Tibial nerve (tissue), 4 donors: ENCODE results near the gene TMEM140. TPM values are rescaled to one million over a fixed set of nuclear protein-coding genes. Genes with fewer than 3 reads are reported as not detected.

Source experiments
- DNase-seq, 2 donors: peaks; one replicate each; pipeline ENCODE4 v3.0.0-alpha.2; 2019; ENCODE audit warnings: low spot score in 2 of 2
- H3K27ac ChIP-seq, 4 donors: fragments of 200-600 bp; sonication (generic) in 3 of 4; one replicate each; pipeline ENCODE4 v1.5.1; 2017 to 2019; ENCODE audit warnings: mild to moderate bottlenecking in 1 of 4
- H3K27me3 ChIP-seq, 2 donors: fragments of 200-600 bp; sonication (generic) in 1 of 2; one replicate each; pipeline versions ENCODE4 v1.5.1 to v1.6.0; 2017 to 2019
- H3K36me3 ChIP-seq, 3 donors: fragments of 200-600 bp; sonication (generic); one replicate each; pipeline ENCODE4 v1.5.1; 2018 to 2019
- H3K4me1 ChIP-seq, 4 donors: fragments of 200-600 bp; sonication (generic) in 3 of 4; one replicate each; pipeline ENCODE4 v1.5.1; 2017 to 2019
- H3K4me3 ChIP-seq, 4 donors: fragments of 200-600 bp; sonication (generic) in 3 of 4; one replicate each; pipeline ENCODE4 v1.5.1; 2017 to 2019; ENCODE audit warnings: mild to moderate bottlenecking in 1 of 4, moderate library complexity in 1 of 4
- H3K9me3 ChIP-seq, 4 donors: fragments of 200-600 bp; sonication (generic) in 3 of 4; one replicate each; pipeline ENCODE4 v1.5.1; 2017 to 2019
- EP300 ChIP-seq, 2 donors: sonication (generic); formaldehyde crosslinking; IDR thresholded peaks; one replicate each; pipeline ENCODE4 v1.6.1; 2017; ENCODE audit warnings: antibody characterized with exemption in 2 of 2, mild to moderate bottlenecking in 1 of 2
- POLR2A ChIP-seq, 2 donors: fragments of 450-650 bp; IDR thresholded peaks; one replicate each; pipeline ENCODE4 v1.6.1; 2017; ENCODE audit warnings: antibody characterized with exemption in 2 of 2, mild to moderate bottlenecking in 2 of 2, moderate library complexity in 2 of 2
- WGBS, 2 donors: methylation state at CpG; one replicate each; pipeline ENCODE4 v1.1.5; 2018; 5-methylcytosine and 5-hydroxymethylcytosine counted together
- total RNA-seq, 4 donors: library from RNA; depleted of rRNA; stranded (reverse); fragments of >200 nt; gene quantifications; one replicate each; pipeline ENCODE4 v1.1.0, GENCODE V29; 2016
- TF ChIP-seq, protein P1 (sequence below), 5 experiments: fragments of 200-600 bp in 3 of 5; fragments of 450-650 bp in 2 of 5; sonication (generic) in 3 of 5; IDR thresholded peaks; one replicate each; pipeline ENCODE4 v1.5.1; 2016 to 2019; ENCODE audit warnings: antibody characterized with exemption in 5 of 5, mild to moderate bottlenecking in 3 of 5, moderate library complexity in 2 of 5

The TMEM140 gene
- total RNA-seq, 4 donors from 2014 or later: 20.5 to 46.9 (median 32.5) TPM

DNA sequence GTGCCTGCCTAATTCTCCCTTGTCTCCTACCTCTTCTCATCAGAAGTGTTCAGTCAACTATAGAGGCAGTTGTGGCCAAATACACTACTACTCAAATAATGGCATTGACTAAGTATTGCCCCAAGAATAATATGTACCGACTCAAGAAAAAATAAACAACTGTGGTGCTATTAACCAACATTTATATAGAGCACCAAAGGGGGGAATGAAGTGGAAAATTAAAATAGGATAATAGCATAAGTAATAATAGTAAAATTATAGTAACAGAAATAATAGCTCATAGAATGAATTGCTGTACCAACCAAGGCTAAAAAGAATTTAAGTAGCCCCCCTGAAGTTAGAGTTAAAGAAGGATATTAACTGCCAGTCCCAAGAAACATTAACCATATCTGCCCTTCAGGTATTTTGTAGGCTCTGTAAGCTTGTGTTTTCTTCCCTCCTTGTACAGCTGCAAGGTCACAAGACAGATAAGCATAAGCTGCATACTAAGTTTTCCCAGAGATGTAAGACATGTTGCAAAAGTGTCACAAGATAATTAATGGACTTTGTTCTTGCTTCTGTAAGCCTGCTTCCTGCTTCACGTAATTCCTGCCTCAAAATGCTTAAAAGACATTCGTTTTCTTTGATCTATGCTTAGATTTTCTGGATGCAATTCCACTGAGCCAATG, 33.5 kb downstream of the TMEM140 start:
- peaks cover 0 to 47% (median 12%) of the 10 kb centered on the region in 4 donors for H3K9me3 ChIP-seq
- 94 to 95% methylated on average over 3 of the region's 3 CpGs for WGBS, 2 donors
- no peak for DNase-seq
- H3K27me3 ChIP-seq: no peaks in the 10 kb centered on the region
- no peak overlapping the region for H3K27ac ChIP-seq
- H3K4me1 ChIP-seq: no peaks in the 10 kb centered on the region
- H3K36me3 ChIP-seq: peaks cover 0 to 97% (median 13%) of the 10 kb centered on the region in 3 donors
- TF ChIP-seq, protein P1, sequence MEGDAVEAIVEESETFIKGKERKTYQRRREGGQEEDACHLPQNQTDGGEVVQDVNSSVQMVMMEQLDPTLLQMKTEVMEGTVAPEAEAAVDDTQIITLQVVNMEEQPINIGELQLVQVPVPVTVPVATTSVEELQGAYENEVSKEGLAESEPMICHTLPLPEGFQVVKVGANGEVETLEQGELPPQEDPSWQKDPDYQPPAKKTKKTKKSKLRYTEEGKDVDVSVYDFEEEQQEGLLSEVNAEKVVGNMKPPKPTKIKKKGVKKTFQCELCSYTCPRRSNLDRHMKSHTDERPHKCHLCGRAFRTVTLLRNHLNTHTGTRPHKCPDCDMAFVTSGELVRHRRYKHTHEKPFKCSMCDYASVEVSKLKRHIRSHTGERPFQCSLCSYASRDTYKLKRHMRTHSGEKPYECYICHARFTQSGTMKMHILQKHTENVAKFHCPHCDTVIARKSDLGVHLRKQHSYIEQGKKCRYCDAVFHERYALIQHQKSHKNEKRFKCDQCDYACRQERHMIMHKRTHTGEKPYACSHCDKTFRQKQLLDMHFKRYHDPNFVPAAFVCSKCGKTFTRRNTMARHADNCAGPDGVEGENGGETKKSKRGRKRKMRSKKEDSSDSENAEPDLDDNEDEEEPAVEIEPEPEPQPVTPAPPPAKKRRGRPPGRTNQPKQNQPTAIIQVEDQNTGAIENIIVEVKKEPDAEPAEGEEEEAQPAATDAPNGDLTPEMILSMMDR (IDR thresholded peaks at IDR 0.05): no peak
- TF ChIP-seq EP300 (IDR thresholded peaks at IDR 0.05): no peak
- no peak for TF ChIP-seq POLR2A (IDR thresholded peaks at IDR 0.05)
- no peak overlapping the region for H3K4me3 ChIP-seq

DNA sequence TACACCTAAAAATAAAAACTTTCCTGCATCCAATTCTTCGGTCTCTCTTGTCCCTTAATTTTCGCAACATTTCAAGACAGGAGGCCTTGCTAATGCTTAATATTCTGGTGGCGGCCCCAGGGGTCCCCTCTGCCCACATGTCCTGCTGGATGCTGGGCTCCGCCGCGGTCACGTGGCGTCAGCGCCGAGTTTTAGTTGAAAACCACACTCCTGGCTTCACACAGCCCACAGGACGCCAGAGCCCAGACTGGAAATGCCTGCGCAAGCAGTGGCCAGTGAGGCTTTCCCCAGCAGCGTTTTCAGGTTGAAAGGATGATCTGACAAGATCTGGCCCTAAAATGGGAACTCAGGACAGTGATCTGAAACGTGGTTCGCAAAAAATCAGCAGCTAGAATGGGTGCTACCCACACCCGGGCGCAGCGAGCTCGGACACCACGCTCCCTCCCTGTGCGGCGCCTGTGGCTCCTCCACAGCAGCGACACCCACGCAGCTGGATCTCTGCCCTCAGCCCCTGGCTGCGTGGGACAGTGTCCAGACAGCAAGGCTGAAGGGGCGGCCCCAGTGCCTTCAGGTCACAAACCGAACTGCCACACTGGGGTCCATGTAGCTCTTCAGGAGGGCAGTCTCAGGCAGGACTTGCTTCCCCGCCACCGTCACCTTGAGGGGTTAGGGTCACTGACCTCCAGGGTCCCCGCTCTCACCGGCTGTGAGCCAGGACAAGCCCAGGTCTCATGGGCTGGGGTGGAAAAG, 34.2 kb downstream of the TMEM140 start:
- no peak for DNase-seq
- 97% methylated on average over 25 to 31 of the region's 31 CpGs for WGBS, 2 donors
- Histone ChIP-seq H3K36me3 (peaks cover 0 to 100% (median 16%) of the 10 kb centered on the region in 3 donors), H3K27ac (no peak overlapping the region), H3K4me1 (no peaks in the 10 kb centered on the region), H3K9me3 (peaks cover 0 to 47% (median 12%) of the 10 kb centered on the region in 4 donors), H3K4me3 (no peak overlapping the region), H3K27me3 (no peaks in the 10 kb centered on the region)
- TF ChIP-seq EP300 (IDR thresholded peaks at IDR 0.05): no peak
- no peak for TF ChIP-seq POLR2A (IDR thresholded peaks at IDR 0.05)
- TF ChIP-seq, protein P1 (IDR thresholded peaks at IDR 0.05): no peak

DNA sequence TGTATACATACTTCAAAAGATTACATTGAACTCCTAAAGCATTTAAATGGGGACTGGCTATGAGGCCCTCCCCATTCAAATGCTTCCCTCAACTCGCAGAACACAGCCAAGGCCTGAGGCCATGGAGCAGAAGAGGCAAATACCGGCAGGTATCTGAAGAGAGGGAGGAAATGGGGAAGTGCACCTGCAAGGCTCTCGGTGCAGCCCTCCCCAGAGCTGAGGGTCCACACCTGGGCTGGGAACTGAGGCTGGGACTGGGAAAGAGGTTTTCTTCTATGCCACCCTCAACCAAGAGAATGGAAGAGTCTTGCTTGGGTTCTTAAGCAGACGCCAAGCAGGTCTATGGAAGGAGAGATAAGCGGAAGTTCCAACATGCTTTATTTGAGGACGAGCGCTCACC, 35.6 kb downstream of the TMEM140 start:
- 96% methylated on average over 7 of the region's 7 CpGs for WGBS, 2 donors
- no peak for TF ChIP-seq POLR2A (IDR thresholded peaks at IDR 0.05)

DNA sequence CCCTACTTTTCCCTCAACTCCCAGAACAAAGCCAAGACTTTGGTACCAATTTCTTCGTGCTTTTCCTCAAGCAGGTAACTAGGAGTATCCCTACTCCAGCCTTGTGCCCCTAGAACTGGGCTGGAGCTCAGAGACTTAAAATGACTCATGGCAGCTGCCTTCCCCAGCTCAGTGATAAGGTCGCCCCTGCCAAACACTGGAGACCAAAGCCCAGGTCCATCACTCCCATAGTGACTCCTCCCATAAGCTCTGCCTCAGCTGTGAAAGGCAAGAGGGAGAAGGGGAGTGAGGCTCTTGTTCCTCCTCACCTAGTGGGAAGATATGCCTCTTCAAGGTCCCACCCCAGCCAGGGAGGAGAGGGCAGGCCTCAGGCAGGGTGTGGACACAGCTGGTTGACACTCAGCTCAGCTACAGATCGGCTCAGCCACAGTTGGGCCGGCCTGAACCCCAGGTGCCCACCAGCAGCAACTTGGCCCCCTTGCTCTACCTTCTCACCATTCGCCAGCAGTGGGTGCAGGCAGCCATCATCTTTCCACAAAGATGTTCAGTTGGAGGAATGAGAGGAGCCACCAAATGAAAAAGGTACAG, 36.5 kb downstream of the TMEM140 start:
- 98% methylated on average over 5 of the region's 5 CpGs for WGBS, 2 donors

More for the DNA sequence above, 35.6 kb downstream of the TMEM140 start:
- DNase-seq: no peak
- no peaks in the 10 kb centered on the region for H3K27me3 ChIP-seq
- no peak overlapping the region for H3K4me3 ChIP-seq
- H3K36me3 ChIP-seq: peaks cover 2 to 100% (median 22%) of the 10 kb centered on the region in 3 donors
- H3K9me3 ChIP-seq: peaks cover 0 to 47% (median 12%) of the 10 kb centered on the region in 4 donors
- H3K27ac ChIP-seq: no peak overlapping the region
- H3K4me1 ChIP-seq: no peaks in the 10 kb centered on the region

More for the DNA sequence above, 36.5 kb downstream of the TMEM140 start:
- Histone ChIP-seq H3K4me3 (no peak overlapping the region), H3K27ac (no peak overlapping the region), H3K36me3 (peaks cover 6 to 100% (median 30%) of the 10 kb centered on the region in 3 donors), H3K9me3 (peaks cover 0 to 44% (median 12%) of the 10 kb centered on the region in 4 donors), H3K4me1 (peaks cover 0 to 2% (median 0%) of the 10 kb centered on the region in 4 donors), H3K27me3 (no peaks in the 10 kb centered on the region)
- TF ChIP-seq EP300 (IDR thresholded peaks at IDR 0.05) (no peak), POLR2A (IDR thresholded peaks at IDR 0.05) (no peak)
- TF ChIP-seq, protein P1 (IDR thresholded peaks at IDR 0.05): no peak
- DNase-seq: no peak
